Measurements from ENCODE around the gene DCAF7. TPM values are rescaled to one million over a fixed set of nuclear protein-coding genes. Genes with fewer than 3 reads are reported as not detected.

The DCAF7 gene
- total and polyA plus RNA-seq, 2 of the 4 experiments (the other 2 are of a cell fraction): 40.9 to 52.8 TPM

- Histone ChIP-seq H3K36me3 (ENCODE audit: control insufficient read depth, insufficient read depth, low read length) (no peaks in the 10 kb centered on the region), H2BK20ac (ENCODE audit: low read depth, low read length) (no peak overlapping the region), H3K9me3 (ENCODE audit: control insufficient read depth, insufficient read depth, low read length) (no peaks in the 10 kb centered on the region), H3K79me1 (ENCODE audit: low read depth in 1 of 2, low read length in 2 of 2) (no peaks in the 10 kb centered on the region), H3K4ac (ENCODE audit: low read depth, low read length) (no peak overlapping the region), H3K56ac (ENCODE audit: extremely low read depth, insufficient read depth, low read length) (no peak overlapping the region), H2AK5ac (ENCODE audit: low read depth, low read length) (no peak overlapping the region), H4K8ac (ENCODE audit: low read depth in 2 of 2, low read length in 2 of 2) (no peak overlapping the region), H3K23ac (ENCODE audit: low read depth, low read length) (no peak overlapping the region), H3K27ac (ENCODE audit: insufficient read depth, low read length) (no peak overlapping the region), H2AFZ (replicated peaks; ENCODE audit: low read length, poor library complexity) (no peak overlapping the region), H2BK5ac (ENCODE audit: low read depth, low read length, poor library complexity, severe bottlenecking) (no peak overlapping the region), H3K18ac (ENCODE audit: low read depth, low read length) (no peak overlapping the region), H2AK9ac (replicated peaks; ENCODE audit: low read depth, low read length, poor library complexity) (no peak overlapping the region), H3K14ac (replicated peaks; ENCODE audit: low read depth, low read length) (no peak overlapping the region), H3K4me2 (ENCODE audit: low read depth, low read length) (no peak overlapping the region), H2BK120ac (ENCODE audit: low read depth, low read length) (no peak overlapping the region), H3K4me3 (ENCODE audit: insufficient read depth, low read depth, low read length) (no peak overlapping the region), H4K5ac (ENCODE audit: low read depth, low read length) (no peak overlapping the region), H3K9ac (ENCODE audit: low read depth, low read length) (no peak overlapping the region), H3K4me1 (ENCODE audit: control insufficient read depth, insufficient read depth, low read length) (peaks cover 3% of the 10 kb centered on the region), H2BK15ac (ENCODE audit: low read depth, low read length) (no peak overlapping the region), H3K27me3 (ENCODE audit: control insufficient read depth, insufficient read depth, low read length) (peaks cover 21% of the 10 kb centered on the region), H4K91ac (ENCODE audit: insufficient read depth, low read depth, low read length) (no peak overlapping the region), H3K9me1 (ENCODE audit: insufficient read depth, low read length) (peaks cover 4% of the 10 kb centered on the region; the same call in 1 of the 2 replicates), H4K20me1 (ENCODE audit: insufficient read depth, low read length) (no peaks in the 10 kb centered on the region)
- no CpG with 5 or more reads among the region's 1 CpG for WGBS, 2 experiments (ENCODE audit: extremely low coverage in 2 of 2, insufficient read length in 1 of 2)
- intact Hi-C loops (cut with micrococcal nuclease): no loop called here
- no peak for ATAC-seq (ENCODE audit: low read depth)
- no TSS peak for BruUV-seq (replicated peaks)
- in situ Hi-C loops (cut with MboI; ENCODE audit: low sequenced_read_pairs): no loop called here
- no peak for TF ChIP-seq ELK1 (IDR thresholded peaks at IDR 0.05; ENCODE audit: borderline replicate concordance, low read depth, low read length)
- TF ChIP-seq MAFK (IDR thresholded peaks at IDR 0.05; ENCODE audit: low read depth, low read length): no peak
- no peak for TF ChIP-seq RCOR1 (IDR thresholded peaks at IDR 0.05; ENCODE audit: insufficient replicate concordance, low read length)
- TF ChIP-seq NFE2L2 (IDR thresholded peaks at IDR 0.05; ENCODE audit: low read depth, low read length): no peak
- no peak for TF ChIP-seq RAD21 (IDR thresholded peaks at IDR 0.05; ENCODE audit: low read length)
- TF ChIP-seq FOS (IDR thresholded peaks at IDR 0.05; ENCODE audit: low read depth, low read length): no peak
- TF ChIP-seq USF2 (IDR thresholded peaks at IDR 0.05; ENCODE audit: low read depth, low read length): no peak
- no peak for TF ChIP-seq CTCF (conservative IDR thresholded peaks at IDR 0.05; ENCODE audit: low read depth, low read length)
- TF ChIP-seq CHD1 (IDR thresholded peaks at IDR 0.05; ENCODE audit: low read depth, low read length): no peak
- TF ChIP-seq CEBPB (IDR thresholded peaks at IDR 0.05; ENCODE audit: low read depth, low read length): no peak
- TF ChIP-seq SMC3 (IDR thresholded peaks at IDR 0.05; ENCODE audit: low read depth, low read length): no peak
- TF ChIP-seq MAZ (IDR thresholded peaks at IDR 0.05; ENCODE audit: borderline replicate concordance, low read depth, low read length): no peak
- TF ChIP-seq RFX5 (IDR thresholded peaks at IDR 0.05; ENCODE audit: low read depth, low read length): no peak
- no peak for TF ChIP-seq MXI1 (IDR thresholded peaks at IDR 0.05; ENCODE audit: borderline replicate concordance, low read depth, low read length)
- no peak for TF ChIP-seq BHLHE40 (IDR thresholded peaks at IDR 0.05; ENCODE audit: low read depth, low read length)
- no peak for TF ChIP-seq POLR2A (IDR thresholded peaks at IDR 0.05; ENCODE audit: low read depth, low read length)
- POLR2A ChIA-PET (ENCODE audit: unreplicated experiment): no interaction called here
- dilution Hi-C loops (cut with HindIII; ENCODE audit: low sequenced_read_pairs, unreplicated experiment): no loop called here
- no peak for DNase-seq
- CTCF ChIA-PET: no interaction called here
Observed at GRCh38 chr17:63515426-63515825, 34.9 kb upstream of the DCAF7 start.

Data from IMR-90 (cell line).